HG03469 (cell line): ENCODE measurements around the gene SOCS7.

Experiments
- ATAC-seq: cut with Tn5 transposase; IDR thresholded peaks from one replicate; pipeline ENCODE4 v1.9.1; 2021; ENCODE audit warnings: mild to moderate bottlenecking, moderate library complexity, moderate number of reproducible peaks; ENCODE audit not compliant: unreplicated experiment

Gene SOCS7

GRCh38 chr17:38418062-38418692, 66.5 kb downstream of the SOCS7 start:
- no peak for ATAC-seq

DNA sequence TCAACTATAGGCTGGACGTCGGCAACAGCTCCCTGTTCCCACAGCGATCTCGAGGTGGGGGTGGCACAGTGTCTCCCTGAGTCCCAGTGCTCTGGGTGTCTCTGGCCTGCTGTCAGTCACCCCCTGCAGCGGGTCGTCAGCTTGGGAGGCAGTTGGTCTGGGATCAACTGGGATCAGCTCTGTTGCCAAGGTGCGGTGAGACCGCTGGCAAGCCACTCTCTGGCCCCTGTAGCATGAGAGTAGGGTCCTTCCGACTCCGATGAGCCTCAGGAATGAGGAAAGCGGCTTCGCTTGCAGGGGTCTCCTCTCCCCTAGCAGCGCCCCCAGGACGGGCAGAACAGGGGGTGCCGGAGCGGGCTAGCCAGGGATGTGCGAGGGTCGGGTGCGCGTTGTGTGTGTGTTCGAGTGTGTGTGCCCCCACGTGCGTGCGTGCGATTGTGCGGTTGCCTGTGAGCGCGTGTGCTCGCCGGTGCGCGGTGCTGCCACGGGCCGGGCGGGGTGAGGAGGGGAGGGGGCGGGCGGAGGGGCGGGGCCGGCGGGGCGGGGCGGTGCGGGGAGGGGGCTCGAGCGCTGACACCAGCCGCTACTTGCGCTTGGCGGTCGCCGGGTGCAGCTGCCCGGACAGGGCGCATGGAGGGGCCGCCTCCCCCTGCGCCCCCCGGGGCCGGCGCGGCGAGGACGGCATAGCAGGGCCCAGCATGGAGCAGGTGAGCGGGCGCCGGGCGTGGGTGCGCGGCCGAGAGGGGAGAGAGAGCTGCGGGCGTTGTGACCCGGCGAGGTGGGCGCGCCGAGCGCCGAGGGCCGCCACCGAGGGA, 67.3 kb downstream of the SOCS7 start:
- no peak for ATAC-seq

- ATAC-seq = no peak
Observed at GRCh38 chr17:38419508-38419981, 67.9 kb downstream of the SOCS7 start.

DNA sequence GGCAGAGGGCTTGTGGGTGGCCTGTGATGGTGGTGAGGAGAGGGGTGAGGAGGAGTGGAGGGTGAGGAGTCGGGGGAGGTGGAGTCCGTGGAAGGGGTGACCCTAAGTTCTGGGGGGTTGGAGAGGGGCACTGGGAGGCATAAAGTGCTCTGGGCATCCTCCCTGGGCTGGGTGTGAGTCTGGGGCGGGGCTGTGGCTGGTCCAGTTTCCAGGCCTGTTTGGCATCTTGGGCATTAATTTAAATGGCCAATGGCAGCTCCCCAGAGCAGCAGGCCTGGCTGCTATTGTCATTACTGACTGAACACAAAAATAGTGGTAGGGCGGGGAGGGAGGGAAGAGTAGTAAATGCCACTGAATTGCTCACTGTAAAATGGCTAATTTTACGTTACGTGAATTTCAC, 68.9 kb downstream of the SOCS7 start:
- no peak for ATAC-seq

- ATAC-seq = no peak
Observed at GRCh38 chr17:38421171-38421841, 69.7 kb downstream of the SOCS7 start.

- ATAC-seq = no peak
Observed at GRCh38 chr17:38421871-38422827, 70.5 kb downstream of the SOCS7 start.

DNA sequence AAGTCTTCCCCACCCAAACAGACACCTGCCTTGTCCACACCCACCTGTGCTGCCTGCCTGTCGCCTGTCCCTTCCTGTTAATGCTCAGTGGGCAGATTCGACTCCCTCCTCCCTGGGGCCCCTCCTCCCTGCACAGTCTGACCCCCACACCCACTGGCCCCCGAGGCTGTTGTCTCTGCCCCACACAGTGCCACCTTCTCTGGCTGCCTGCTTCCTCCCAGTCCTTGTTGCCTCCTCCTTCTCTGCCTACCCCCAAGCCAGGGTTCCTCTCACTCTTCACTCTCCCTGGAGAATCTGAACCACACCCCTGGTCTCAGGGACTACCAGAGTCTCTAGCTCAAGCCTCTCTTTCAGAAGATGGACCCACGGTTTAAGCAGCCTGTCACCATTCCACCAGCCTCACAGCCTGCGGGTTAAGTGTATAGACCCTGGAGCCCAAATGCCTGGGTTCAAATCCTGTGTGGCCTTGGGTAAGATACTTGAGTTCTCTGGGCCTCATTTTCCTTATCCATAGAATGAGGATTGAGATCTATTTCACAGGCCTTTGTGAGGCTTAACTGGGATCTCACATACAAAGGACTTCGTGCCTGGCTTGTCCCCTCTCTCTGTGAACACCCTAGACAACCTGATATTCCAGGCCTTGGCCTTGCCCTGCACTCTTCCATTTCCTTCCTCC, 72.8 kb downstream of the SOCS7 start:
- no peak for ATAC-seq

DNA sequence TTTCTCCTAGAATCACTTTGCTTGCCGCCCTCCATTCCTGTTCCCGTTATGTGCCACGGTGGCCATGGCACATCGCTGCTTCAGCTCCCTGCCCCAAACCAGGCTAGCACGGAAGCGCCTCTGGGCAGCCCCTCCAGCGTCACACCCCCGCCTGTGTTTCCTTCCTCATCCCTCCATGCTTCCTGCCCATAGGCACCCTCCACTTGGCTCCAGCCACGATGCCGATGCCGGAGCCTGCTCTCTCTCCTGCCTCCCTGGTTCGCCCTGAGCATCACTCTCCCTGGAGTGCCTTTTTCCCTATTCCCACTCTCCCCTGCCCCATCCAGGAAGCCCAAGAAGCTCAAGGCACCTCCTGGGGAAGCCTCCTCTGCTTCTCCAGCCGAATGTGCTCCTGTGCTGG, 73.4 kb downstream of the SOCS7 start:
- no peak for ATAC-seq

- ATAC-seq = no peak
Observed at GRCh38 chr17:38425744-38426143, 74.1 kb downstream of the SOCS7 start.

DNA sequence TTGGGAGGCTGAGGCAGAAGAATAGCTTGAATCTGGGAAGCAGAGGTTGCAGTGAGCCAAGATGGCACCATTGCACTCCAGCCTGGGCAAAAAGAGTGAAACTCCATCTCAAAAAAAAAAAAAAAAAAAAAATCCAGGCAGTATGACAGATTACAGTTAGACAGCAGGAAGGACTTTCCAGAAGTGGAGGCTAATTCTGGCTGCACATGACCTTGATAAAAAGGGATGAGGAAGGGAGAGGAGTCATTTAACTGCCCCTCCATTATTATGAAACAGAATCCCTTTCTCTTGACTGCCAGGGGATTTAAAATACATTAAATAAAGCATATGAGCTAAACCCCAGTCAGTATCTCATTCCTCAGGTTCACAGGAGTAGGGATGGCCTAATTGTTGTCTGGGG, 74.8 kb downstream of the SOCS7 start:
- no peak for ATAC-seq

DNA sequence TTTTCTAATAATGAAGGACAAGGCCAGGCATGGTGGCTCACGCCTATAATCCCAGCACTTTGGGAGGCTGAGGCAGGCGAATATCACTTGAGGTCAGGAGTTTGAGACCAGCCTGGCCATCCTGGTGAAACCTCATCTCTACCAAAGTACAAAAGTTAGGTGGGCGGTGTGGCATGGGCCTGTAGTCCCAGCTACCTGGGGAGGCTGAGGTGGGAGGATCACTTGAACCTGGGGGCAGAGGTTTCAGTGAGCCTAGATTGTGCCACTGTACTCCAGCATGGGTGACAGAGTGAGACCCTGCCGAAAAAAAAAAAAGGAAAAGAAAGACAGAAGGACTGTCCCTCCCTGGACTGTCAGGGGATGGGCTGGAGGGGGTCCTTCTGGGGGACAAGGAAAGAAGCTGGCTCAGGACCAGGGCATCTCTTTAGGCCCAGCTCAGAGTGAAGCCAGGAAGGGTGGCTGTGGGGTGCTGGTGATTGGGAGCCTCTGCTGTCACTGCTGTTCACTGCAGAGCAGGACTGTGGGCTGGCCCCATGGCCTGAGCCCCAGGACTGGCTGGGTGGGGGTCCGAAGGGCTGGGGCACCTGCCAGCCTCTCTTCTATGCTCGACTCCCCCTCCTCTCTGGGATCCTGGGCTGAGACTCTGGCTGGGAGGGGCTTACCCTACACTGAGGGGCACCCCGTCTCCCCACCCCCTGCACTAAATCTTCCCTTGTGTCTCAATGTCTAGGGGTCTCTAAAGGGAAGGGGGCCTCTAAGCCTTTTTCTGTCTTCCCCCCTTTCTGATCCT, 75.7 kb downstream of the SOCS7 start:
- no peak for ATAC-seq

DNA sequence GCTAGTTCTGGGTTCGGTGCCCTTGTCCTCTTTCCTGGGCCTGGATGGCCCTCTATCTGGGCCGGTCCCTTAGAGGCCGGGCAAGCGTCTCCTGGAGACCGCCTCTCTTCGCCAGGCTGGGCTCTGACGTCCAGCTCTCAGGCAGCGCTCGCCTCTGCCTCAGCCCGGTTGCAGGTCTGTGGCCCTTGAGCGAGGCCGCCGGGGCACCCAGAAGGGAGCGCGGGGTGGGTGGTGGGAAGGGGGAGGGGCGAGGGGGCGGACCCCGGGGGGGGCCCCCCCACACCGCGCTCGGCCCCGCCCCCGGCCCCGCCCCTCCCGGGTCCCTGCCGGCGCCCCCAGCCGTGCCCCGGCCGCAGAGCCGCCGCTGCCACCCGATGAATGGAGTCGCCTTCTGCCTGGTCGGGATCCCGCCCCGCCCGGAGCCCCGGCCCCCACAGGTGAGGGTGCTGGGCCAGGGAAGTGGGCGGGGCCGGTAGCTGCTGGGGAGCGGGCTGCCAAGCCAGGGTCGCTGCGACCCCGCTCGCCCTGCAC, 76.5 kb downstream of the SOCS7 start, which contains the start of gene ARHGAP23:
TSS of gene ARHGAP23 (plus strand) at position 353 of the 531 bp plus-strand sequence. CDS start at position 375, 22 bp downstream.
- no peak for ATAC-seq

- no peak for ATAC-seq
Observed at GRCh38 chr17:38428643-38429371, 77.2 kb downstream of the SOCS7 start.

DNA sequence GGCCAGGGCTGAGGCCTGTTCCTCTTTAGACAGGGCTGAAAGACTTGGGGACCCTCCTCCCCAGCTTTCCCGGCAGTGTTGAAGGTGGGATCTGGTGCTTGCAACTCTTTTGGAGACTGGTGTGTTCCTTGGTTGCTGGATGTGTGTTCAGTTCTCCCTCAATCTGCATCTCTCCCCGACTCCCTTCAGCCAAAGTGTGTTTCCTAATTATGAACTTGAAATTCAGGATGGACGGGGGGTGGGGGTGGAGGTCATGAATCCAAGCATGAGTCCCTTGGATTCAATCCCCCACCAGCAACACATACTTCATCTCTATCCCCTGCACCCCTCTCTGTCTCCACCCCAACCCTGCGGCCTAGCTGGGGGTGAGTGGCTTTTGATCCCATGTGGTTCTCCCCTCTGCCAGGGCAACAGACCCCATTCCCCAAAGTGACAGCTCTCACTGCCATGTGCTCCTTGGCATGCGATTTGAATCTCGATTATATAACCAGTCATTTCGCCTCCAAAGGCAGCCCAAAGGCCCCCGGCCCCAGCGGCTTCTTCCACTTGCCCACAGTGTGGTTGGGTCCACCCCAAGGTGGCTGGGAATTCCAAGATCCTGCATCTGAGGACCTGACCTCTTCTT, 77.9 kb downstream of the SOCS7 start:
- no peak for ATAC-seq

GRCh38 chr17:38430316-38430715, 78.7 kb downstream of the SOCS7 start:
- no peak for ATAC-seq

DNA sequence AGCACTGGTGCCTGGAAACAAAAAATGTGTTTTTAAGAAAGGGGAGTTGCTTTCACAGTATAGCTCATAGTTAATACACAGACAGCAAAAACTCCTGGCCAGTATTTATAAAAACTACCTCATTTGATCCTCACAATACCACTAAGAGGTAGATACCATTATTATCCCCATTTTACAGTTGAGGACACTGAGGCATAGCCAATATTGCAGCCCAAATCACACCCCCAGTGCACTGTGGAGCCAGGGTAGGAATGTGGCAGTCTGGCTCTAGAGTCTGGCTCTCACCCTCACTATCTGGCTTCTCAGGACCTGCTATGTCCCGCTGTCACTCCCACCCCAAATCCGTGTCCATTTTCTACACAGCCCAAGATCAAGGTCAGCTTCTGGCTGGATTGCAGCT, 79.2 kb downstream of the SOCS7 start:
- no peak for ATAC-seq

DNA sequence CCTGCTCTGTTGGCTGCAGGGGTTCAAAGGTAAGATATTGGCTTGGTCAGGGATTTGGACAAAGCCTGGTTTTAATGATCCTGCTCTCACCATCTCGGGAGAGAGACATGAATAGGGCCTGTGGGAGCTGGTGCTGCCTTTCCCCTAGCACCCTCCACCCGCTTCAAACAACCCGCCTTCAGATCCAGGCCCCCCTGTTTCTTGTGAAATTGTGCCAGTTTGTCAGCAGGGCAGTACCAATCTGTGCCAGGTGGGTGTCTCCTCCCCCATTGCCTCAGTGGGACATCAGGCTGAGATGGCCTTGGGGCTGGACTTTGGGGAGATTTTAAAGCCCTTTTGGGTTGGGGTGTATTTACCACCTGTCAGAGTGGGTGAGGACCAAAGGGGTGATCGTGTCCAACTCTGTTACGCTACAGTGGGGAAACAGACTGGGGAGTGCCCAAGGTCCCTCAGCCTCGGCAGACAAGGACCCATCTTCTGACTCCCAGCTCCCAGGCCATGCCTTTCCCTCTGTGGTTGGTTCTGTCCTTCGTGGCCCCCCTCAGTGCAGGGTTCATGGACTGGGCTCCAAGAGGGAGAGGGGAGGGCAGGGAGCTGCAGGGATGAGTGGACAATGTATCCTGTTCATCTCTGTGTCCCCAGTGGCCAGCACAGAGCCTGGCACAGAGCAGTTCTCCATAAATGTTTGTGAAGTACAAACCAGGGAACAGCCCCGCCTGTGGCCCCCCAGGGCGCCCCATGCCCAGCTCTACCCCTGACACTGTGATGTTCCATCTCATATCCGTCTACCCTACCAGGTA, 79.9 kb downstream of the SOCS7 start:
- ATAC-seq = no peak
